ENCODE measurements around the gene CCDC28B. TPM values are rescaled to one million over a fixed set of nuclear protein-coding genes. Genes with fewer than 3 reads are reported as not detected.

CCDC28B gene
- total and polyA plus RNA-seq, 2 of the 13 experiments (the other 11 are each of a cell fraction or from before 2014, with no cell fraction given): 2.6 to 3.5 TPM

DNA sequence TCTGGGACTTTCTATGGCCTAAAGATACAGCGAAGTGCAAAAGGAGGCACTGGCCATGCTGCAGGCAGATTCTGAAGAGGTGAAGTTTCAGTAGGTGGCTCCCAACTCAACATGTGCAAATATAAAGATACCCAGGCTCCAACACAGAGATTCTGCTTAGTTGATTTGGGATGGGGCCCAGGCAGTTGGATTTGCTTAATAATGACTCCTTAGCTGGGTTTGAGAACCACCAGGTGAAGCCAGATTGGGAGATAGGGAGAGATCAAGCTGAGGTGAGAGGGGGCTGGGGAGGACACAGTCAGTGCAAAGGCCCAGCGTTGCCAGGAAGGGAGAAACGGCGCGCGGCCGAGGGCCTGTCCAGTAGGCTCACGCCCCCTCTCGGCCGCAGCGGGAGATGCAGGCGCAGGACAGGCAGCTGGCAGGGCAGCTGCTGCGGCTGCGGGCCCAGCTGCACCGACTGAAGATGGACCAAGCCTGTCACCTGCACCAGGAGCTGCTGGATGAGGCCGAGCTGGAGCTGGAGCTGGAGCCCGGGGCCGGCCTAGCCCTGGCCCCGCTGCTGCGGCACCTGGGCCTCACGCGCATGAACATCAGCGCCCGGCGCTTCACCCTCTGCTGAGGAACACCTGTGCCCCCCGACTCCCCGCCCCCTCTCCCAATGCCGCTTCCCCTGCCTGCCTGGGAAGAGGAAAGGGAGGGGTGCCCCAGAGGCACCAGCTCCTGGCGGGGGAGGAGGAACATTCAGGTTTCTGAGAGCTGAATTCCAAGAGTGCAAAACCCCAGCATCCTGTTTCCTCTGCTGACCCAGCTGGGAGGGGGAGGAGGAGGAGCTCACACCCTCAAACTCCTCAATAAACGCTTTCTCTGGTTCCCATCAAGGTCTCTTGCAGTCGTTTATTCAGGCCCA, 47.8 kb downstream of the CCDC28B start (continued):
- TF ChIP-seq ZSCAN25 (CRISPR knock-in tag; IDR thresholded peaks at IDR 0.05) (peak; percentile 42; the same call in 1 of the 2 replicates), TCF7L2 (IDR thresholded peaks at IDR 0.05; ENCODE audit: low read depth, low read length) (no peak), XBP1 (CRISPR knock-in tag; IDR thresholded peaks at IDR 0.05) (no peak), KLF16 (CRISPR knock-in tag; IDR thresholded peaks at IDR 0.05) (no peak), TGIF2 (CRISPR knock-in tag; IDR thresholded peaks at IDR 0.05) (peak; percentile 59; the same call in 1 of the 2 replicates), SCMH1 (CRISPR knock-in tag; IDR thresholded peaks at IDR 0.05; ENCODE audit: borderline replicate concordance) (no peak), PITX1 (CRISPR knock-in tag; IDR thresholded peaks at IDR 0.05) (peak; percentile 64; the same call in 1 of the 2 replicates), IKZF1 (IDR thresholded peaks at IDR 0.05) (no peak), RBM22 (optimal IDR thresholded peaks at IDR 0.05; ENCODE audit: low read length) (no peak), ONECUT2 (CRISPR knock-in tag; IDR thresholded peaks at IDR 0.05) (no peak), SAP130 (CRISPR knock-in tag; IDR thresholded peaks at IDR 0.05; ENCODE audit: low read depth) (peak; percentile 75), ZNF329 (CRISPR knock-in tag; IDR thresholded peaks at IDR 0.05; ENCODE audit: low read depth) (no peak), ZNF343 (CRISPR knock-in tag; IDR thresholded peaks at IDR 0.05) (no peak), FOXO1 (CRISPR knock-in tag; IDR thresholded peaks at IDR 0.05) (0 out of 2 replicates have a peak, but pooled peaks have one; percentile 18), ZNF230 (CRISPR knock-in tag; IDR thresholded peaks at IDR 0.05) (0 out of 2 replicates have a peak, but pooled peaks have one; percentile 62), DNMT1 (CRISPR knock-in tag; IDR thresholded peaks at IDR 0.05) (peak; percentile 76; the same call in 1 of the 2 replicates), ZNF124 (CRISPR knock-in tag; IDR thresholded peaks at IDR 0.05) (0 out of 2 replicates have a peak, but pooled peaks have one; percentile 52), SATB2 (CRISPR knock-in tag; IDR thresholded peaks at IDR 0.05) (no peak), ERF (CRISPR knock-in tag; IDR thresholded peaks at IDR 0.05) (peak; percentile 49; the same call in 1 of the 2 replicates), ZNF451 (CRISPR knock-in tag; IDR thresholded peaks at IDR 0.05) (no peak), NFRKB (IDR thresholded peaks at IDR 0.05) (no peak), ZKSCAN1 (IDR thresholded peaks at IDR 0.05; ENCODE audit: low read length) (peak; percentile 54; the same call in 1 of the 2 replicates), HNRNPLL (IDR thresholded peaks at IDR 0.05; ENCODE audit: low read depth, low read length, poor library complexity, severe bottlenecking) (peak; percentile 81)
- TF ChIP-seq, protein P1, sequence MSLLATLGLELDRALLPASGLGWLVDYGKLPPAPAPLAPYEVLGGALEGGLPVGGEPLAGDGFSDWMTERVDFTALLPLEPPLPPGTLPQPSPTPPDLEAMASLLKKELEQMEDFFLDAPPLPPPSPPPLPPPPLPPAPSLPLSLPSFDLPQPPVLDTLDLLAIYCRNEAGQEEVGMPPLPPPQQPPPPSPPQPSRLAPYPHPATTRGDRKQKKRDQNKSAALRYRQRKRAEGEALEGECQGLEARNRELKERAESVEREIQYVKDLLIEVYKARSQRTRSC (CRISPR knock-in tag; IDR thresholded peaks at IDR 0.05; ENCODE audit: low read depth): no peak
- TF ChIP-seq, protein P2, sequence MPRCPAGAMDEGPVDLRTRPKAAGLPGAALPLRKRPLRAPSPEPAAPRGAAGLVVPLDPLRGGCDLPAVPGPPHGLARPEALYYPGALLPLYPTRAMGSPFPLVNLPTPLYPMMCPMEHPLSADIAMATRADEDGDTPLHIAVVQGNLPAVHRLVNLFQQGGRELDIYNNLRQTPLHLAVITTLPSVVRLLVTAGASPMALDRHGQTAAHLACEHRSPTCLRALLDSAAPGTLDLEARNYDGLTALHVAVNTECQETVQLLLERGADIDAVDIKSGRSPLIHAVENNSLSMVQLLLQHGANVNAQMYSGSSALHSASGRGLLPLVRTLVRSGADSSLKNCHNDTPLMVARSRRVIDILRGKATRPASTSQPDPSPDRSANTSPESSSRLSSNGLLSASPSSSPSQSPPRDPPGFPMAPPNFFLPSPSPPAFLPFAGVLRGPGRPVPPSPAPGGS (CRISPR knock-in tag; IDR thresholded peaks at IDR 0.05): no peak
- TF ChIP-seq, protein P3, sequence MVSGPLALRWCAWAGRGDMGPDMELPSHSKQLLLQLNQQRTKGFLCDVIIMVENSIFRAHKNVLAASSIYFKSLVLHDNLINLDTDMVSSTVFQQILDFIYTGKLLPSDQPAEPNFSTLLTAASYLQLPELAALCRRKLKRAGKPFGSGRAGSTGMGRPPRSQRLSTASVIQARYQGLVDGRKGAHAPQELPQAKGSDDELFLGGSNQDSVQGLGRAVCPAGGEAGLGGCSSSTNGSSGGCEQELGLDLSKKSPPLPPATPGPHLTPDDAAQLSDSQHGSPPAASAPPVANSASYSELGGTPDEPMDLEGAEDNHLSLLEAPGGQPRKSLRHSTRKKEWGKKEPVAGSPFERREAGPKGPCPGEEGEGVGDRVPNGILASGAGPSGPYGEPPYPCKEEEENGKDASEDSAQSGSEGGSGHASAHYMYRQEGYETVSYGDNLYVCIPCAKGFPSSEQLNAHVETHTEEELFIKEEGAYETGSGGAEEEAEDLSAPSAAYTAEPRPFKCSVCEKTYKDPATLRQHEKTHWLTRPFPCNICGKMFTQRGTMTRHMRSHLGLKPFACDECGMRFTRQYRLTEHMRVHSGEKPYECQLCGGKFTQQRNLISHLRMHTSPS (CRISPR knock-in tag; IDR thresholded peaks at IDR 0.05; ENCODE audit: low read depth): peak; percentile 63
